HepG2 (cell line): Measurements from ENCODE around the gene TRIO. TPM values are rescaled to one million over a fixed set of nuclear protein-coding genes. Genes with fewer than 3 reads are reported as not detected.

Experiments used
- ATAC-seq: fragments of 200-7000 bp; cut with Tn5 transposase; 3 replicates; pipeline ENCODE4 v1.9.1; 2020; ENCODE audit warnings: mild to moderate bottlenecking, moderate library complexity
- BruUV-seq: library from RNA; stranded (reverse); fragments of 400-500 nt; replicated peaks from 2 replicates; lab custom pipeline; 2021; lab: Mats Ljungman, UMichigan
- CTCF ChIA-PET: fragments of 300-600 bp; formaldehyde crosslinking; extraction: SDS; loops from one replicate; lab custom pipeline; 2021; ENCODE audit warnings: low total read pairs, inconsistent platforms, low intra/inter-chr PET ratio; lab: Yijun Ruan, JAX
- POLR2A ChIA-PET: fragments of 350-600 bp; sonication (Branson Sonifier 250); formaldehyde crosslinking; loops from one replicate; lab custom pipeline; 2020; ENCODE audit warnings: antibody characterized with exemption, inconsistent platforms; lab: Yijun Ruan, JAX
- DNase-seq: peaks from one replicate; pipeline ENCODE4 v3.0.0-alpha.2; 2015; ENCODE audit warnings: low spot score
- FAIRE-seq: peaks from 3 replicates; lab custom pipeline; 2011; peaks lifted over from hg19 to GRCh38; lab: Jason Lieb, UNC
- H2AFZ ChIP-seq: one replicate; pipeline ENCODE4 v1.6.1; 2011; ENCODE audit warnings: low read length, inconsistent platforms
- H3K27ac ChIP-seq: fragments of 300-600 bp; 3 replicates; pipeline ENCODE4 v1.8.0; 2011; ENCODE audit warnings: mixed run types, mild to moderate bottlenecking, mixed read lengths, low read length, inconsistent platforms; ENCODE audit not compliant: insufficient read depth; ENCODE audit errors: extremely low read length
- H3K27me3 ChIP-seq, 2 experiments: fragments of 200-600 bp in 1 of 2; 2 replicates in 1 of 2; 3 replicates in 1 of 2; pipeline versions ENCODE4 v1.6.0 to v1.8.0; 2011; ENCODE audit warnings: low read length in 2 of 2, mild to moderate bottlenecking in 2 of 2, moderate library complexity in 2 of 2, inconsistent platforms in 1 of 2; ENCODE audit not compliant: insufficient read depth in 2 of 2, control insufficient read depth in 1 of 2
- H3K36me3 ChIP-seq, 2 experiments: fragments of 200-600 bp in 1 of 2; replicated peaks in 1 of 2; 2 replicates in 1 of 2; 3 replicates in 1 of 2; pipeline versions ENCODE4 v1.5.1 to v1.8.0; 2011; ENCODE audit warnings: low read length in 2 of 2, inconsistent platforms in 1 of 2; ENCODE audit not compliant: insufficient read depth in 2 of 2, control insufficient read depth in 1 of 2
- H3K4me1 ChIP-seq: 2 replicates; pipeline ENCODE4 v1.5.1; 2012; ENCODE audit warnings: low read length, inconsistent platforms; ENCODE audit not compliant: insufficient read depth
- H3K4me2 ChIP-seq: 2 replicates; pipeline ENCODE4 v1.6.0; 2011; ENCODE audit warnings: low read depth, low read length, inconsistent platforms
- H3K4me3 ChIP-seq, 3 experiments: fragments of 200-600 bp in 1 of 3; sonication (generic), shearing (Covaris generic) in 1 of 3; replicated peaks in 1 of 3; 2 replicates each; pipeline ENCODE4 v1.5.1; 2011 to 2016; ENCODE audit warnings: low read length in 3 of 3, inconsistent platforms in 2 of 3, low read depth in 2 of 3, mild to moderate bottlenecking in 2 of 3, control low read depth in 1 of 3, mixed read lengths in 1 of 3; ENCODE audit not compliant: insufficient read depth in 1 of 3
- H3K79me2 ChIP-seq: one replicate; pipeline ENCODE4 v1.6.1; 2011; ENCODE audit warnings: low read length, inconsistent platforms; ENCODE audit not compliant: insufficient read depth
- H3K9ac ChIP-seq: 2 replicates; pipeline ENCODE4 v1.6.0; 2011; ENCODE audit warnings: mild to moderate bottlenecking, low read depth, low read length, inconsistent platforms; ENCODE audit not compliant: insufficient read depth
- H3K9me3 ChIP-seq: 2 replicates; pipeline ENCODE4 v1.5.1; 2012; ENCODE audit warnings: mild to moderate bottlenecking, low read length
- H4K20me1 ChIP-seq: 2 replicates; pipeline ENCODE4 v1.6.0; 2011; ENCODE audit warnings: inconsistent platforms, mild to moderate bottlenecking, low read length, moderate library complexity; ENCODE audit not compliant: insufficient read depth
- CBX2 ChIP-seq, 2 experiments: fragments of 200-600 bp in 1 of 2; sonication (generic); formaldehyde crosslinking in 1 of 2; IDR thresholded peaks; 2 replicates each; pipeline versions ENCODE4 v1.7.0 to v1.8.1; 2018 to 2022; ENCODE audit warnings: low read depth in 2 of 2, low read length in 1 of 2, mild to moderate bottlenecking in 1 of 2, missing genetic modification reagents in 1 of 2
- CTCF ChIP-seq: sonication (generic); formaldehyde crosslinking; IDR thresholded peaks from 2 replicates; pipeline ENCODE4 v1.5.0; 2020; ENCODE audit warnings: mild to moderate bottlenecking, missing genetic modification reagents, moderate library complexity
- KAT8 ChIP-seq: IDR thresholded peaks from 2 replicates; pipeline ENCODE4 v1.6.1; 2016; ENCODE audit warnings: missing genetic modification reagents, missing compliant biosample characterization
- SMARCC2 ChIP-seq: fragments of 450-650 bp; IDR thresholded peaks from 2 replicates; pipeline ENCODE4 v1.6.1; 2017; ENCODE audit warnings: antibody characterized with exemption, mild to moderate bottlenecking
- ZBTB1 ChIP-seq: sonication (generic); formaldehyde crosslinking; IDR thresholded peaks from 2 replicates; pipeline ENCODE4 v1.4.0; 2020; ENCODE audit warnings: missing genetic modification reagents, borderline replicate concordance
- ZNF263 ChIP-seq: sonication (generic); formaldehyde crosslinking; IDR thresholded peaks from 2 replicates; pipeline ENCODE4 v1.4.0; 2020; ENCODE audit warnings: missing genetic modification reagents
- ZNF770 ChIP-seq: sonication (generic); formaldehyde crosslinking; IDR thresholded peaks from 2 replicates; pipeline ENCODE4 v1.5.0; 2020; ENCODE audit warnings: mild to moderate bottlenecking, missing genetic modification reagents
- ZNF776 ChIP-seq: sonication (generic); formaldehyde crosslinking; IDR thresholded peaks from 2 replicates; pipeline ENCODE4 v1.4.0; 2020; ENCODE audit warnings: mild to moderate bottlenecking, missing genetic modification reagents
- ZNF781 ChIP-seq: sonication (generic); formaldehyde crosslinking; IDR thresholded peaks from 2 replicates; pipeline ENCODE4 v1.5.1; 2020; ENCODE audit warnings: borderline replicate concordance, mild to moderate bottlenecking, missing genetic modification reagents; ENCODE audit errors: not compliant biosample characterization
- WGBS: methylation state at CpG from one replicate; pipeline ENCODE4 v1.1.6; 2017; ENCODE audit warnings: low lambda C conversion rate; 5-methylcytosine and 5-hydroxymethylcytosine counted together
- in situ Hi-C: cut with HindIII; loops from 2 replicates; pipeline ENCODE4 v1.10.0; 2017; ENCODE audit warnings: low pct_unique_long_range_greater_than_20kb; ENCODE audit not compliant: extremely low pct_ligation_motif_present
- intact Hi-C: fragments of 100-400 bp; cut with micrococcal nuclease; formaldehyde crosslinking; loops from one replicate; pipeline ENCODE4 v1.10.0; 2022; ENCODE audit not compliant: unreplicated experiment
- polyA plus RNA-seq, 8 experiments: library from polyadenylated mRNA; depleted of rRNA in 3 of 8; stranded (reverse) in 7 of 8; unstranded in 1 of 8; fragments of >200 nt; fragmentation: Illumina TruSeq in 4 of 8; extraction: Trizol in 4 of 8; gene quantifications; 2 replicates each; pipeline versions ENCODE4 v1.2.1 to v1.2.3, GENCODE V29; 2011 to 2016; ENCODE audit warnings: low read depth in 4 of 8, missing spikeins in 1 of 8, mixed read lengths in 1 of 8; ENCODE audit not compliant: insufficient read depth in 1 of 8
- total RNA-seq, 5 experiments: library from RNA; depleted of rRNA; stranded (reverse); fragments of >200 nt; fragmentation: Illumina TruSeq; extraction: Trizol; gene quantifications; 2 replicates each; pipeline ENCODE4 v1.2.3, GENCODE V29; 2016; ENCODE audit warnings: low read depth in 1 of 5
- TF ChIP-seq, protein P1 (sequence below): sonication (generic); formaldehyde crosslinking; IDR thresholded peaks from 2 replicates; pipeline ENCODE4 v1.9.0; 2021; ENCODE audit warnings: missing genetic modification reagents, mild to moderate bottlenecking, borderline replicate concordance
- TF ChIP-seq, protein P2 (sequence below): sonication (generic); formaldehyde crosslinking; IDR thresholded peaks from 2 replicates; pipeline ENCODE4 v1.4.0; 2020; ENCODE audit warnings: missing genetic modification reagents, borderline replicate concordance

TRIO gene
- total and polyA plus RNA-seq, 2 of the 13 experiments (the other 11 are each of a cell fraction or from before 2014, with no cell fraction given) = 45.2 to 45.9 TPM

GRCh38 chr5:14241141-14241540 lies 98.0 kb downstream of the TRIO start:
- peaks cover 35% of the 10 kb centered on the region for H4K20me1 ChIP-seq
- H3K79me2 ChIP-seq = peaks cover 95% of the 10 kb centered on the region

GRCh38 chr5:14242447-14242846 lies 99.3 kb downstream of the TRIO start:
- DNase-seq = no peak
- Histone ChIP-seq H3K4me2 (no peak overlapping the region), H3K4me1 (peaks cover 5% of the 10 kb centered on the region), H3K9me3 (no peaks in the 10 kb centered on the region), H4K20me1 (peaks cover 39% of the 10 kb centered on the region), H2AFZ (no peak overlapping the region), H3K36me3 (no peaks in the 10 kb centered on the region), H3K4me3 (no peak overlapping the region), H3K27ac (no peak overlapping the region), H3K9ac (no peak overlapping the region), H3K27me3 (no peaks in the 10 kb centered on the region), H3K79me2 (peaks cover 95% of the 10 kb centered on the region)
- ChIA-PET POLR2A (no interaction called here), CTCF (no interaction called here)
- FAIRE-seq = no peak
- intact Hi-C loops (no loop called here), in situ Hi-C loops (no loop called here)
- no peak for ATAC-seq
- BruUV-seq = no TSS peak
- 87% methylated on average over 6 of the region's 6 CpGs for WGBS
- TF ChIP-seq CTCF (CRISPR knock-in tag) (0 out of 2 replicates have a peak, but pooled peaks have one; percentile 8), KAT8 (CRISPR knock-in tag) (no peak), ZBTB1 (no peak), ZNF263 (CRISPR knock-in tag) (peak; percentile 63; the same call in 1 of the 2 replicates), ZNF770 (CRISPR knock-in tag) (peak; percentile 87), ZNF776 (CRISPR knock-in tag) (no peak)
- TF ChIP-seq, protein P1, sequence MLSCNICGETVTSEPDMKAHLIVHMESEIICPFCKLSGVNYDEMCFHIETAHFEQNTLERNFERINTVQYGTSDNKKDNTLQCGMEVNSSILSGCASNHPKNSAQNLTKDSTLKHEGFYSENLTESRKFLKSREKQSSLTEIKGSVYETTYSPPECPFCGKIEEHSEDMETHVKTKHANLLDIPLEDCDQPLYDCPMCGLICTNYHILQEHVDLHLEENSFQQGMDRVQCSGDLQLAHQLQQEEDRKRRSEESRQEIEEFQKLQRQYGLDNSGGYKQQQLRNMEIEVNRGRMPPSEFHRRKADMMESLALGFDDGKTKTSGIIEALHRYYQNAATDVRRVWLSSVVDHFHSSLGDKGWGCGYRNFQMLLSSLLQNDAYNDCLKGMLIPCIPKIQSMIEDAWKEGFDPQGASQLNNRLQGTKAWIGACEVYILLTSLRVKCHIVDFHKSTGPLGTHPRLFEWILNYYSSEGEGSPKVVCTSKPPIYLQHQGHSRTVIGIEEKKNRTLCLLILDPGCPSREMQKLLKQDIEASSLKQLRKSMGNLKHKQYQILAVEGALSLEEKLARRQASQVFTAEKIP (CRISPR knock-in tag) = no peak
- TF ChIP-seq, protein P2, sequence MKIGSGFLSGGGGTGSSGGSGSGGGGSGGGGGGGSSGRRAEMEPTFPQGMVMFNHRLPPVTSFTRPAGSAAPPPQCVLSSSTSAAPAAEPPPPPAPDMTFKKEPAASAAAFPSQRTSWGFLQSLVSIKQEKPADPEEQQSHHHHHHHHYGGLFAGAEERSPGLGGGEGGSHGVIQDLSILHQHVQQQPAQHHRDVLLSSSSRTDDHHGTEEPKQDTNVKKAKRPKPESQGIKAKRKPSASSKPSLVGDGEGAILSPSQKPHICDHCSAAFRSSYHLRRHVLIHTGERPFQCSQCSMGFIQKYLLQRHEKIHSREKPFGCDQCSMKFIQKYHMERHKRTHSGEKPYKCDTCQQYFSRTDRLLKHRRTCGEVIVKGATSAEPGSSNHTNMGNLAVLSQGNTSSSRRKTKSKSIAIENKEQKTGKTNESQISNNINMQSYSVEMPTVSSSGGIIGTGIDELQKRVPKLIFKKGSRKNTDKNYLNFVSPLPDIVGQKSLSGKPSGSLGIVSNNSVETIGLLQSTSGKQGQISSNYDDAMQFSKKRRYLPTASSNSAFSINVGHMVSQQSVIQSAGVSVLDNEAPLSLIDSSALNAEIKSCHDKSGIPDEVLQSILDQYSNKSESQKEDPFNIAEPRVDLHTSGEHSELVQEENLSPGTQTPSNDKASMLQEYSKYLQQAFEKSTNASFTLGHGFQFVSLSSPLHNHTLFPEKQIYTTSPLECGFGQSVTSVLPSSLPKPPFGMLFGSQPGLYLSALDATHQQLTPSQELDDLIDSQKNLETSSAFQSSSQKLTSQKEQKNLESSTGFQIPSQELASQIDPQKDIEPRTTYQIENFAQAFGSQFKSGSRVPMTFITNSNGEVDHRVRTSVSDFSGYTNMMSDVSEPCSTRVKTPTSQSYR (CRISPR knock-in tag) = no peak

More at GRCh38 chr5:14241141-14241540, 98.0 kb downstream of the TRIO start:
- Histone ChIP-seq H3K36me3 (no peaks in the 10 kb centered on the region), H3K4me2 (no peak overlapping the region), H3K4me1 (peaks cover 14% of the 10 kb centered on the region), H3K9ac (no peak overlapping the region), H3K9me3 (no peaks in the 10 kb centered on the region), H2AFZ (no peak overlapping the region), H3K27me3 (no peaks in the 10 kb centered on the region), H3K4me3 (no peak overlapping the region), H3K27ac (no peak overlapping the region)
- TF ChIP-seq SMARCC2 (no peak), ZNF781 (CRISPR knock-in tag) (no peak), CBX2 (IDR thresholded peaks at IDR 0.05; ENCODE audit: low read depth, low read length) (no peak), CBX2 (CRISPR knock-in tag; IDR thresholded peaks at IDR 0.05; ENCODE audit: low read depth) (no peak)
- in situ Hi-C loops = no loop called here
- DNase-seq = no peak
- intact Hi-C loops = no loop called here
- no peak for FAIRE-seq
- CTCF ChIA-PET = no interaction called here
- no peak for ATAC-seq
- POLR2A ChIA-PET = no interaction called here
- no TSS peak for BruUV-seq
- 96% methylated on average over 1 of the region's 1 CpG for WGBS
